HG03460 (cell line): Measurements from ENCODE around the gene SNAI3.
A peak's percentile ranks its signal among the peaks of the same experiment; 100 is the strongest.

Source experiments
- ATAC-seq: cut with Tn5 transposase; IDR thresholded peaks from one replicate; pipeline ENCODE4 v1.9.1; 2021; ENCODE audit not compliant: unreplicated experiment

SNAI3 gene

DNA sequence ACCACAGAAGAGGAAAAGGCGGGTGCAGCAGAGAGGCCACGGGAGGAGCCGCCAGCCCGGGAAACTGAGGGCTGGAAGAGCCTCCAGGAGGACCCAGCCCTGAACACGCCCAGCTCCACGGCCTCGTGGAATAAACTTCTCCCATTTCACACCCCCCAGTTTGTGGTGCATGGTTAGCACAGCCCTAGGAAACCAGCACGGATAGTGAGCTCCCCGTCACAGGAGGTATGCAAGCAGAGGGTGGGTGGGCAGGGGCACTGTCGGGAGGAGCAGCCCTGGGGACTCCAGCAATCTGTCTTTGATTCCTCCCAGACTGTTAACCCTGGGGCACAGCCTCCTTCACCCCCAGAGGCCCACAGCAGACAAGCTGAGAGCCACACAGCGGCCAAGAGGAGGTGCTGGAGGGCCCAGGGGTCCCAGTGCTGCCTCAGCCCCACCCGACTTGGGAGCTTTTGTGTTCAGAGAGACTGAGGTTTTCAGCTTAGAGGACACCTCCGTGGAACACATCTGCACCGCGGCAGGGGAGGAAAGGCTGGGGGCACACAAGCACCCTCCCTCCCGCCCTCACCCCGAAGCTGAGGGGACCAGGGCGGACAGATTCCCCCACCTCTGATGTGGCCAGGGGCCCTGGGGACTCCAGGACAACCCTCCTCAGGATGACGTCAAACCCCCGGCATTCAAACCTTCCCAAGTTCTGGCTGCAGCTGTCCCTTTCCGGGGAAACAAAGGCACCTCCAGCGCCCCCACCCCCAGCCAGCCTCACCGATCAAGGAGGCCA, 49.6 kb downstream of the SNAI3 start:
- ATAC-seq: no peak

DNA sequence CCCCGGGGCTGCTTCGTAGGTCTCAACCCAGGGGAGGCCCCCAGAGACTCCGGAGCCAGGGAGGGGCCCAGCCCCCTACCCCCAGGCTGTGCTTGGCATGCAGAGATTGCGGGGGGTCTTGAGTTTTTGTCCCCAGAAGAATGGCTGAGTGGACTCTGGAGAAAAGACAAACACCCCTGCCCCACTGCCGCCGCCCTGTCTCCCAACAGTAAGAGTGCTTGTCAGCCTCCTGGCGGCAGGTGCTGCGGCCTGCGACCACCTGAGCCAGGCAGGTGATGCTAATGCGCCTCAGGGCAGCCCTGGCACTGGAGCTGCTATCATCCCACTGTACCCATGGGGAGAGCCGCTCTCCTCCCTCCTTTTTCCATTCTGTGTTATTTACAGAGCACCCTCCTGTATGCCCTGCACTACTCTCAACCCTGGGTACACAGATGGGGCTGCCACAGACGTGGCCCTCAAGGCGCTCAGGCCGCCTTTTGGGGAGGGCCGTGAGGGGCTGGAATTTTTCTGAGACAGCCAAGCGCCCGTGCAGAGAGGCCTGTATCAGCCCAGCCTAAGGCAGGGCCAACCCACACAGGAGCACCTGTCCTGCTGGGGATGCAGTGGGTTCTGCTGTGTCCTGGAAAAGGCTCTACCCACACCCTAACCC, 50.5 kb downstream of the SNAI3 start:
- no peak for ATAC-seq

DNA sequence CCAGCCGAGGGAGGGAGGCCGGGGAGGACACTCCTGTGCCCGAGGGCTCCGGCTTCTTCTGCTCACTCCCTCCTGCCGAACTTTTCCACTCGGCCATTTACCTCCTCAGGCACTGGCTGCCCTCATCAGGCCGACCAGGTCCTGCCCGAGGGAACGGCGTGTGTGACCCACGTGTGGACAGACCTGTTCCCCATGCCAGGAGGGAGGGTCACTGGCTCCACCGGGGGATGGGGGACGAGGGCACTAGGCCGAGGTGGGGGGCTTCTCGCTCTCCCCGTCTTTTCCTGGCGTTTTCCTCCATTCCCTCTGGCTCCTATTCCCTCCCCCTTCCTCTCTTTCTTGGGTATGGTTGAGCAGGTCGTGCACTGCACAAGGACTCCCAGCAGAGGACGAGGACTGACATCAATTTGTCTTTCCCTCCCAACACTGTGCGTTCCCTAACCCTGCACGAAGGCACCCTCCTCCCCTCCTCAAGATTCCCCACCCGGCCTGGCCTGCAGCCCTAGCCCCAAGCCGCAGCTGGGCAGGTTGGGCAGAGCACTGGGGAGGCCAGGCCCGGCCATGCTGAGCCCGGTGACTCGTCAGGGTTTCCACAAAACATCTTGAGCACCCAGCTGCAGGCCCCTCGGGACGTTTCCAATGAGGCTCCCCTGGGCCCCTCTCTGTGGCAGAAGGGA, 51.2 kb downstream of the SNAI3 start:
- no peak for ATAC-seq

DNA sequence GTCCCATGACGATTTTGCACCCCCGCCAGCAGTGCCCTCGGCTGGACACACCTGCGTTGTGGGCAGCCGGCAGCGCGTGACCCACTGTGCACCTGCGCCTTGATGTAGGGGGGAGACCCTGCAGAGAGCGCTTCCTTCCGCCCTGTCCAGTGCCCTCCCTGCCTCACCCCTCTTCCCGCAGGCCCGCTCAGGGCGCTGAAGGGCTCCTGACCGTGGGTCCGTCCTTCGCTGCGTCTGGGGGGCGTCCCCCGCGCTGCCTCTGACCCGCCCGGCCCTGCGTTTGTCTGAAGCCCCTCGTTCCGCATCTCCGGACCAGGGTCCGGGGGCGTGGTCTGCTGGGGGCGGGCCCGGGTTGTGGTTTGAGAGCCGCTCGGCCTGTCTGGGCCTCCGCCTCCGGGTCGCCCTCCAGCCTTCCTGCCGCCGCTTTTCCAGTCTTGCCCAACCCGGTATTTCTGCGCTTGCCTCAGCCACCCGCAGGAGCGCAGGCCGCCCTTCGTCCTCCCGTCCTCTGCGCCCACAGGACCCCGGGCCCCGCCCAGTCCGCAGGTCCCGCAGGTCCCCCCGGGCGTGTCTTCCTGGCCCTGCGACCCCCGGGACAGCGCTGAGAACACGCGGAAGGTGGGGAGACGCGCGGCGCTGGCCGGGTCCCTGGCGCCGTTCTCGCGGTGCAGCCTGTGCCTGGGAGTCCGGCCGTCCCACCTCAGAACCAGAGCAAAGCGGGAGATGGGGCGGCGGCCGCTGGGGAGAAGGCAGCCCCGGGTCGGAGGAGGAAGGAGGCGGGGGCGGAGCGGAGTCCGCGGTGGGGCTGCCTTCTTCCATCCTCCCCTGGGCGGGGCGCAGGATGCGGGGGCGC, 51.9 kb downstream of the SNAI3 start:
- peak; percentile 49 for ATAC-seq

DNA sequence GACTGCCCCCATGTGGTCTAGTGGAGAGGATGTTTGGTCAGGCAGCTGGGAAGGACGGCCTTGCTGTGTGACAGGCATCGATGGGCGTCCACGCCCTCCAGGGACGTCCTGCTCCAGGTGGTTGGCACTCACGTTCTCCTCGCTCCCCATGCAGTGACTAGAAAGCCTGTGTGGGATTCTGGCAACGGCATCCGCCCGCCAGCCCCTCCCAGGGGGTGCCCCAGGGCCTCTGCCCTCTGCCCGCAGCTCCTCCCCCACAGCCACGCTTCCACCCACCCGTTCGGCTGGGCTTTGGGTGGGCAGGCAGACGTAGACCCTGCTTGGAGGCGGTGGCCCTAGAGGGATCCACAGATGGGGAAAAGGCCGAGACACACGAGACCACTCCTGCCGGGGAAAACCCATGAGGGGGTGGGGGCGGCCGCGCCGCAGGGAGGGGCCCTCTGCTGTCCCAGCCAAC, 52.6 kb downstream of the SNAI3 start:
- peak; percentile 33 for ATAC-seq

DNA sequence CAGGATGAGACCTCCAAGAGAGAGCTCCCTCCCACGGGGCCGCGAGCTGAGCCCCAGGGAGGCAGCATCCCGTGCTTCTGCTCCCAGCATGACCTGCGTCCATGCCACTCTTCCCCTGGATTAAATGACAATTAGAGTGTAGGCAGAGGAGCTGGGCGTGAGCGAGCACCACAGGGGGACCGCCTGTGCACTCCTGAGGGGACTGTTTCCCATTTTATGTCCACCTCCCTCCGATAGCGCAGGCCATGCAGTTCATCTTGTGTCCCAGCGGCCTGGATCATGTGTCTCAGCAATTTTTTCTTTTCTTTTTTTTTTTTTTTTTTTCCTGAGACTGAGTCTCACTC, 53.7 kb downstream of the SNAI3 start:
- ATAC-seq: no peak

DNA sequence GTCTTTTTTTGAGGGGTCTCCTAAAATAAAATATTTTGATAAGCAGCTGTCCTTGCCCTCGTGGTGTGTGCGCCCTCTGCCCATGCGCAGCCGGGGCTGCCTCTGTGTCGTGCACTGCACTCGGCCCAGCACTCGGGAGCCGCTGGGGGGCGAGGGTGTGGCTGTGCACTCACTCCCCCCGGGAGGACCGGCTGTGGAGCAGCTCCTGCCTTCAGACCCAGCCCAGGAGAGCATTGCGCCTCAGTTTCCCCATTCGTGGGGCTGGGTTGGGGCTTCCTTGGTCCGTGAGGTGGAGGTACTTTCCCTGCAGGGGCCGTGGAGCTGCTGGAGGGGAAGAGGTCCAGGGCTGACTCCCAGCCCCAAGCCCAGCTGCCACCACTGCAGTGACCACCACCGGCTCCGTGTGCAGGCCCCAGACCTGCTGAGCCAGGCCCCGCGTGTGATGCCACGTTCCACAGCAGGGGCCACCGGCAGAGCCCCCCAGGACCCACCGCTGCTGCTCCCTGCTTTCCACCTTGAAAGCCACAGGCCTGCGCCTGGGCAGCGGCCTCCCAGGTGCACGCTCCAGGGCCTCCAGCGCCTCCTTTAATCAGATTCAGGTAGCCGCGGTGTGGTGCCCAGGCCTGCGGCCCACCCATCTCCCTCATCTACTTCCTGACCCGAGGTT, 54.3 kb downstream of the SNAI3 start:
- ATAC-seq: no peak

DNA sequence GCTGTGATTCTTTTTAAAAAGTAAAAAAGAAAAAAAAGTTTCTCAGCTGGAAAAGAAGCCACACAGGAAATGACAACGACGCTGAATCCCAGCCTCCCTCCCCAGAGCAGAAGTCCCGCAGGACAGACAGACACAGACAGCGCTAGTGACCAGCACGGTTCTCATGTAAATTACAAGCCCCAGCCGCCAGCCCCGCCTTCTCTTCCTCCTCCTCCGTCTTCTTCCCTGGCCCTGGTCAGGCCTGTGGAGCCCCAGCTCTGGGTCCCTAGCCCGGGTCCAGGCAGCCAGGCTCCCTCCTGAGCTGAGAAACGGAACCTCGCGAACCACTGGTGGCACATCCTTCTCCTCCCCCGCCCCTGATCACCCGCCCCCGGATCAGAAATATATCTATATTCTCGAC, 54.9 kb downstream of the SNAI3 start:
- ATAC-seq: no peak

DNA sequence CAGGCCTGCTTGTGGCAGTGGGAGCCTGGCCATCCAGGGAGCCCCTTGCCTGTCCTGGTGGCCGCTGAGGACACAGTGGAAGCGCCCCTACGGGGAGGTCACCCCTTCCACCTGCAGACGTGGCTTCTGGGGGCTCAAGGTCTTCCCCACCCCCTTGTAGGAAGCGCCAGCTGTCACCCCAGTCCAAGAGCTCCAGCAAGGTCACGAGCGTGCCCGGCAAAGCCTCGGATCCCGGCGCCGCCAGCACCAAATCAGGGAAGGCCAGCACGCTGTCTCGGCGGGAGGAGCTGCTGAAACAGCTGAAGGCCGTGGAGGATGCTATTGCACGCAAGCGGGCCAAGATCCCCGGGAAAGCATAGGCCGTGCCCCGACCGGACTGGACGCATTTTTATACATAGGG, 55.4 kb downstream of the SNAI3 start:
- no peak for ATAC-seq

DNA sequence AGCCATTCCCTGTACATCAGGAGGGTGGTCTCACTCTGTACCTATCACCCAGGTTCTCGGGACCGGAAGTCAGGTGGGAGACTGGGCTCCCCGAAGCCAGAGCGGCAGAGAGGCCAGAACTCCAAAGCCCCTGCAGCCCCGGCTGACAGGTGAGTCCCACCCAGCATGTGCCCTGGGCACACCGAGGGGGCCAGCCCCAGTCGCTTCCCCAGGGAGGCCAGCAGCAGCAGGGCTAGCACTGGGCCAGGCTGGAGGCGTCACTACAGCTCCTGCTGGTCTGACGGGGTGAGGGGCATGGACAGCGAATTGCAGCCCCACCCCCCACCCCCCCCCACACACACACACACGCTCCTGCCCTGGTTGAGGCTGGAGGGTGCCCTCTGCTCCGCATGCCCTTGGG, 55.9 kb downstream of the SNAI3 start:
- ATAC-seq: no peak

DNA sequence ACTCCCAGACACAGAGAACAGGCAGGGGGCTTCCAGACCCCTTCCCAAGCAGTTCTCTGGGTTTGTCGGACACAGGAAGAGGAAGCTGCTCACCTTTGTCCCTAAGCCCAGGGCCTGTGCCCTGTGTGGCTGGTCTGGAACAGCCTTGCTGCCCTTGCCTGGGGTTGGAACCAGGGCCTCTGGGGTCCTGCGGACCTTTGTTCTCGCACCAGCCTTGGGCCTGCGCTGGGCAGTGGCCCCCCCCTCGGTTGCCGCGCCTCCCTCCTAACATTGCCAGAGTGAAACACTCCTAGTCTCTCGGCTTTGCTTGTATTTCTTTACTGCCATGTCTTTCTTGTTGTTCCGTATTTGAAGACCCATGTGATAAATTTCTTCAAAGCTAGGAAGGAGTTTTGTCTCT, 56.5 kb downstream of the SNAI3 start:
- no peak for ATAC-seq

DNA sequence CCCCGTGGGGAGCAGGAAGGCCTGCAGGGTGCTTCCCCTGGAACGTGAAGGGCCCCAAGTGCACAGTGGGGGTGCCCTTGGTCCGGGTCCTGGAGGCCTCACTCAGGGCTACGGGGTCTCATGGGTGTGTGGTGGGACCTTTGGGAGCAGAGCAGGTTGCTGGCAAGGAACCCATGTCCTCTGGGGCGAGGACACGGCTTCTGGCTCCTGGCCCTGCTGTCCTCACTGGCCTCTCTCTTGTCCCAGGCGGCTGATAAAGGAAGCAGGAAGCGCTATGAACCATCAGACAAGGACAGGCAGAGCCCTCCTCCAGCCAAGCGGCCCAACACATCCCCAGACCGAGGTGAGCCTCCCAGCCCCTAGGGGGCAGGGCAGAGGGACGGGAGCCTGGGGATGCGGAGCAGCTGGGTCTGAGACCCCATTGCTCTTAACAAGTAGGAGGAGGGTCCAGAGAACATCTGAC, 57.8 kb downstream of the SNAI3 start:
- ATAC-seq: no peak
